Measurements from ENCODE around the gene APPBP2. TPM values are rescaled to one million over a fixed set of nuclear protein-coding genes. Genes with fewer than 3 reads are reported as not detected.

Gene APPBP2
- 10.3 to 20.1 TPM (median 15.0 TPM) in 5 replicates for total RNA-seq (2022; extraction: Qiagen RNA extraction)

GRCh38 chr17:60525685-60526514 lies at the start of gene APPBP2:
TSS of gene APPBP2 (minus strand) at chr17:60526242. CDS start at chr17:60525931, 311 bp downstream.

GRCh38 chr17:60422162-60422665 lies 103.8 kb downstream of the APPBP2 start, which contains the start of gene CHCT1:
TSS of gene CHCT1 (plus strand) at chr17:60422489. CDS start at chr17:60422593, 104 bp downstream.

Other genes with a start within 250 kb of the APPBP2 start
- 32.6 to 40.3 TPM (median 36.1 TPM) in 5 replicates for gene USP32, start 134.1 kb downstream of the APPBP2 start, total RNA-seq (2022; extraction: Qiagen RNA extraction)
- gene CHCT1, start 103.8 kb downstream of the APPBP2 start, total RNA-seq (2022; extraction: Qiagen RNA extraction) = 0.08 to 0.34 TPM (median 0.29 TPM) in 3 of 5 replicates, not detected in the others
- 14.9 to 19.1 TPM (median 18.6 TPM) in 5 replicates for gene PPM1D, start 74.0 kb upstream of the APPBP2 start, total RNA-seq (2022; extraction: Qiagen RNA extraction)
- 8.0 to 10.2 TPM (median 9.6 TPM) in 5 replicates for gene BCAS3, start 151.6 kb upstream of the APPBP2 start, total RNA-seq (2022; extraction: Qiagen RNA extraction)